Fibroblast of the conjunctiva (primary cell): ENCODE results near the gene SMAP1.
"Not testable (repeated sequence)": the region's sequence is repeated elsewhere in the genome, so short reads cannot be mapped to it uniquely, and the experiment has no call there.

Source experiments
- DNase-seq: peaks from one replicate; pipeline ENCODE4 v3.0.0-alpha.2; 2010; ENCODE audit warnings: low read depth

The SMAP1 gene

DNA sequence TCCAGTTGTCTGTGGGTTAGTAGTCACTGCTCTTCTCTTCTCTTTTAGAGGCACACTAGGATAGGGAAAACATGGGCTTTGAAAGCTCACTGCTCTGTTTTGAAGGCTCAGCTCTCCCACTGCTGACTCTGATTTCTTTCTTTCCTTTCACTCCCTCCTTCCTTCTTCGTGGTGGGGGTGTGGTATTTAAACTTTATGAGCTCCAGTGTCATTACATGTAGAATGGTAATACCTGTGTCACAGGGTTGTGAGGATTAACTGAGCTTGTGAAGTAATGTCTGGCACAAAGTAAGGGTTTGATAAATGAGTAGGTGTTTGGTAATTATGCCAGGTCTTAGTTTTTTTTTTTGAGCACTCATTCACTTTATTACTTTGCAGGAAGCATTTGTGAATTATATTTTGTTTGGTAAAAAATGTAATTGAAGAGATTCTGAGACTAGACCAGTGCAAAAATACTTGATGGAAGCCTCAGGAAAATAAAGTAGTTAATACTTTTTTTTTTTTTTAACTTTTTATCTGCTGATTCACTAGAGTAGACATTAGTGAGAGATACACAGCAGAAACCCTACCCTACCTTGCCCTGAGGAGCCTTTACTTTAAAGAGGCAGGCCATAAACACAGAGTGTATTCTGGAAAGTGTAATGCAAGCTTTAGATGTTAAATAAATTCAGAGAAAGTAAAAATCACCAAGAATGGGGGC is 17.3 kb downstream of the SMAP1 start:
- no peak for DNase-seq

DNA sequence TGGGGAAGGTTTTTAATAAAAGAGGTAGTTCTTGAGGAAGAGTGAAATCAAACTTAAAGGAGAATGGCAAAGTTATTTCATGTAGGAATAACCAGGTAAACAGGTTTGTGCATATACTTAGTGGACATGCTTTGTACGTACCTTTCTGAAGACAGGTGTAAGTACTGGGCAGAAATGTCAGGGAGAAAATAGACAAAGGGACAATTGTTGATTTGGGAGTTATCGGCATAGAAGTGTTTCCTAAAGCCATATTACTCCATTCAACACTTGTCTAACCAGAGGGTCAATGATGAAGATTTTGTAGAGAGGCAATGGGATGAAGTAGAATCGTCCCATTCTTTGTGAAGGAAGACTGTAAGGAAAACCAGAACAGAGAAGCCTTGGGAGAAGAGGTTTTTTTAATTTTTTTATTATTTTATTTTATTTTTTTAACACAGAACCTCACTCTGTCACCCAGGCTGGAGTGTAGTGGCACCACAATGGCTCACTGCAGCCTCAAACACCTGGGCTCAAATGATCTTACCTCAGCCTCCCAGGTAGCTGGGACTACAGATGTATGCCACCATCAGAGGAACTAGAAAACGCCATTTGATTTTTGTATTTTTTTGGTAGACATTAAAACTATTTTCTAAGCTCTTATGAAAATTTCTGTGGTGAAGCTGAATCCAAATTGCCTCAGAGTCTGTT is 18.0 kb downstream of the SMAP1 start:
- no peak for DNase-seq

DNA sequence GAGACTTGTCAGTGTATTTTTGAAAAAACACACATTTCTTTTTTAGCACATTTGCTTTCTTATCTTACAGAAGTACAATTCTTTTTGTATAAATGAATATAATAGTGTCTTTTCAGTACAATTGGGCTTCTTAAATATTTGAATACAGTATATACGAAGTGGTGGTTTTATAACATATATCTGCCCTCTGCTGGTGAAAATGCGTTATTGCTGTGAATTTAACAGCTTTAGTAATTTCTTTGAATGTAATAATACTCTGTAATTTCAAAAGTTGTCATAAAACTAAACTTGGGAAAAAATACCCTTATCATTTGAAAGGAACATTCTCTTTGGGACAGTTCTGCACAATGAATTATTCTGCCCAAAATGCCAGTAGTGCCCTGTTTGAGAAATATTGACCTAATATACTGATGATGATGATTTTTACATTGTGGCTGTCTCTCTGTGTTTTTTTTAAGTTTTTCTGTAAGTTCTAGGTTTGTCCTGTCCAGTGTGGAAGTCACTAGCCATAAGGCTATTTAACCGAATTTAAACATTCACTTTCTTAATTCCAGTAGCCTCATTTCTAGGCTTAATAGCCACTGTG is 19.0 kb downstream of the SMAP1 start:
- DNase-seq: no peak

DNA sequence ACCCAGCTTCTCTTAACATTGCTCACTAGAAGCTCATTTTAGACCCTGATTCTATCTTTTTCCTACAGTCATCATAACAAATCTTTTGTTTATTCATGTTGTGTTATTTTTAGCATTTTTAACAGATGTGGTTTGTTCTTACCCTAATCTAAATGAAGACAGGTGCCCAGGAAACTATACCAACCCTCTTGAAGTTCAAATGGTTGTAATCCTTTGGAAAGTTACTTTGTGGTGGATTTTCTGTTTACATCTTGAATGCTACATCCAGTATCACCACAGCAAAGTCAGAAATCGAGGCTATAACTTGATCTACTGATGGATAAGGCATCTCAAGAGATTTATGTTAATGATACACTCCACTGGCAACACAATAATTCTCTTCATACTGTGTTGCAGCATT is 26.2 kb downstream of the SMAP1 start:
- no peak for DNase-seq

DNA sequence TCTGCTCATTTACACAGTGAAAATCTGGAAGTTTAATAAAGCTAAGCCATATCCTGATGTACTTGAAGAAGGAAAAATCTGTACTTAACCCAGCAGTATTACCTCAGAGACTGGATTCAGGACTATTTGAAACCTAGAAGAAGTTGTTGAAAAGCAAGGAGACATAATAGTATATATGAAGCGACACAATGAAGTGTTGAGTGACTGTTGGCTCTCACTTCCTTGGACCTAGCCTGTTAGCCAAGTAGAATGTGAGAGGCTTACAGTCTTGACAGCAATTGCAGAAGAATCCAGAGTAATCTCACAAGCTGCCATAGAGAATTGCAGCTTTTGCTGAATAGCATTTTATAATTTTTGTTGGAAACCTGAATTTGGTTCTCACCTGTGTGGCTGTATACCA is 26.7 kb downstream of the SMAP1 start:
- no peak for DNase-seq

DNA sequence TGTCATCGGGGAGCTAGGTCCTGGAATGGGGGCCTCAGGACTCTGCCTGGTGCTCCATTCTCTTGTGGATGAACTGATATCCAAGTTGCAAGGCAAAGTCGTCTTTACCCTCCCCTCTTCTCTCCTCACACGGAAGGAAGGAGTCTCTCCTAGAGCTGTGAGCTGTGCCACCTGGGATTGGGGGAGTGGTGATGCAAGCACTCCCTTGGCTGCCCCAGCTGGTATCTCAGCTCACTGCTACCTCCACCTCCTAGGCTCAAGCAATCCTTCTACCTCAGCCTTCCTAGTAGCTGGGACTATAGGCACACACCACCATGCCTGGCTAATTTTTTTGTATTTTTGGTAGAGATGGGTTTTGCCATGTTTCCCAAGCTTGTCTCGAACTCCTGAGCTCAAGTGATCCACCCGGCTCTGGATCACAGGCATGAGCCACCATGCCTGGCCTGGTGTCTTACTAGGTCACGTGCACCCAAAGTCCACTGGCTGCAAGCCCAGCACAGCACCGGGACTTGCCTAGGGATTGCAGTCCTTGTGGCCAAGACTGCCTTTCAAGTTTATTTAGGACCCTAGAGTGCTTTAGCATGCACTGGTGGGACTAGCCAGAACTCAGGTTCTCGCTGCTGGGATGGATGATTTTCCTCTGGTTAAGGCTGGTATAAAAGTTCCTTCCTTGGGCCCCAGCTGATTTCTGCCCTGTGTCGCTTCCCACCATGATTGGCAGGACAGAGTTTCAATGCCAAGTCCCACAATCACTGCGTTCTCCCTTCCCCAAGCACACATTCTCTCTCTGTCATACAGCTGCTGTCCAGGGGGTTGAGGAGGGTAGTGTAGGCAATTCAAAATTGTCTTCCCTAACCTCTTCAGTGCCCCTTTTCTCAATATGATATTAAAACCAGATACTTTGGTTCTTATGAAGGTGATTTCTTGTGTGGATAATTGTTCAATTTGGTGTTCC is 33.5 kb downstream of the SMAP1 start:
- no peak for DNase-seq

DNA sequence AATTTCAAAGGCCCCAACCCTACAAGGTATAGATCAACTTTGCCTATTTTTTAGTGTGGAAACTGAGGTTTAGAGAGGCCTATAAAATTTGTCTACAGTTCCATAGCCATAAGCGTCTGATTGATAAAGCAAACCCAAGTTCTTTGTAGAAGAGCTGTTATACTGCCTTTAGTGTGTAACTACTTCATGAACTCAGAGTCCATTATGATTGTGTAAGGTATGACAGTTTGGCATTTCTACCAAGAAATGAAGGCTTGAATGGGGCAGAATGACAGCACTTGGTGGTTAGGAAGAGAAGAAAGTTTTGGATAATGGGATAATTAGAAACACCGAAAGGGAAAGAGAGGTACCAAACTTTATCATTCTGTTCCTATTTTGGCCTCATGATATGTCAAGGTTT is 38.1 kb downstream of the SMAP1 start:
- no peak for DNase-seq

DNA sequence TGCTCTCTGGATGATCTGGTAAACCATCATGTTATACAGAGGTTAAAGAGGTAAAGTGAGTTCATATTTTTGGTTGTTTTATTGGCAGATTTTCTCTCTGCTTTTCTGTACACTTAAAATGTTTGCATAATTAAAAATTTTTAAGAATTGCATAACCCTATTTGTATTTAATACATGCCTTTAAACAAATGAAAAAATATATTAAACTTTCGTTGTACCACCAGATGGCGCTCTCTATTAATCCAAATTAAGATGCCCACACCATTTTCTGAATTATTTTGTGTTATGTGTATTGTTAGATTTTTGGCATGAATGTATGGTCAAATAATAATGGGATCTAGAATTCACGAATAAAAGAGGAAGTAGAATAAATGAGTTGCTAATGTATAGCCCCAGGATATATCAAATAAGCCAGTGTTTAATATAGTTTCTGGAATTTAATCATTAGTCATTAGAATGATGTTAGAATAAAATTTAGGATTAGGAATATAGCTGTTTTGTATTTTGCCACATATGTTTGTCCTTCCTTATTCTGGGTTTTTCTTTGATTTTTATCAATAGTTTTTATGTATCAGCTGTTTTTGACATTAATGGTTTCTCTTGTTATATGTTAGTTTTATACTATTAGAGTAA is 38.9 kb downstream of the SMAP1 start:
- DNase-seq: peak; percentile 13

DNA sequence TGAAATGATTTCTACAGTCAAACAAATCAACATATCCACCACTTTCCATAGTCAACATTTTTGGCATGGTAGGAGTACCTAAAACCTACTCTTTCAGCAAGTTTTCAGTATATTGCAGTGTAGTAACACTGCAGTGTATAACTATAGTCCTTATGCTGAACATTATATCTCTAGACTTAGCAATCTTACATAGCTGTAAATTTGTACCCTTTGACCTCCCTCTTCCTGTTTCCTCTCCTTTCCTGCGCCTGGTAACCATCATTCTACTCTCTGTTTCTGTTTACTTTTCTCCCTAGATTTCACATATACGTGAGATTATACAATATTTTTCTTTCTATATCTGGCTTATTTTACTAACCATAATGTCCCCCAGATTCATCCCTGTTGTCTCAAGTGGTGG is 40.2 kb downstream of the SMAP1 start:
- DNase-seq: no peak

DNA sequence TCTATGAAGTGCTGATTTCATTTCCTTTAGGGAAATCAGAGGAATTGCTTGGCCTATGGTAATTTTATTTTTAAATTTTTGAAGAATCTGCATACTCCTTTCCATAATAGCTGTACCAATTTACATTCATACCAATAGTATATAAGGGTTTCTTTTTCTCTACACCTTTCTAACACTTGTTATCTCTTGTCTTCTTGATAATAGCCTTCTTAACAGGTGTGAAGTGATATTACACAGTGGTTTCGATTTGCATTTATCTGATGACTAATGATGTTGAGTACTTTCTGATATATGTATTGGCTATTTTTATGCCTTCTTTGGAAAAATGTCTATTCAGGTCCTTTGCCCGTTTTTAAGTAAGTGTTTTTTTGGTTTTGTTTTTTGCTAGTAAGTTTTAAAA is 40.8 kb downstream of the SMAP1 start:
- no peak for DNase-seq

DNA sequence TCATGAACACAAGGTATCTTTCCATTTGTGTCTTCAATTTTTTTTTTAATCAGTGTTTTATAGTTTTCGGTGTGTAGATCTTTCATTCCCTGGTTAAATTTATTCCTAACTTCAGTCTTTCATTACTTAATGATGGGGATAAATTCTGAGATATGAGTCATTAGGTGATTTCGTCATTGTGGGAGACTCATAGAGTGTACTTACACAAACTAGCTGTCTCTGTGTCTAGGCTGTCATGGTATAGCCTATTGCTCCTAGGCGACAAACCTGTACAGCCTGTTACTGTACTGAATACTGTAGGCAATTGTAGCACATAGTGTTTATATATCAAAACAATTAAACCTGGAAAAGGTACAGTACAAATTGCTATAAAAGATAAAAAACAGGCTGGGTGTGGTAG is 42.1 kb downstream of the SMAP1 start:
- peak; percentile 38 for DNase-seq

DNA sequence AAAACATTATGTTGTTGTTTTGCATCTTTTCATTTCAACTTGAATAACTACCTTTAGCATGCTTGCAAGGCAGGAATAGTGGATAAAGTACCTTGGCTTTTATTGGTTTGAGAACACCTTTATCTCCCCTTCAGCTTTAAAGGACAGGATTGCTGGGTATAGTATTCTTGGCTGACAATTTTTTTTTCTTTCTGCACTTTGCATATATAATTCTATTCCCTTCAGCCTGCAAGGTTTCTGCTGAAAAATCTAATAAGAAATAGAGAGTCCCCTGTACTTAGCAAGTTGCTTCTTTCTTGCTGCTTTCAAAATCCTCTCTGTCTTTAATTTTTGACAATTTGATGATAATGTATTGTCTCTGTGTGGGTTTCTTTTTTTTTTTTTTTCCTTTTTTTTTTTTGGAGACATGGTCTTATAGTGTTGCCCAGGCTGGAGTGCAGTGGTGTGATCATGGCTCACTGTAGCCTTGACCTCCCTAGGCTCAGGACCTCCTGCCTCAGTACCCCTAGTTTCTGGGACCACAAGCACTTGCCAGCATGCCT is 47.1 kb downstream of the SMAP1 start:
- DNase-seq: no peak

DNA sequence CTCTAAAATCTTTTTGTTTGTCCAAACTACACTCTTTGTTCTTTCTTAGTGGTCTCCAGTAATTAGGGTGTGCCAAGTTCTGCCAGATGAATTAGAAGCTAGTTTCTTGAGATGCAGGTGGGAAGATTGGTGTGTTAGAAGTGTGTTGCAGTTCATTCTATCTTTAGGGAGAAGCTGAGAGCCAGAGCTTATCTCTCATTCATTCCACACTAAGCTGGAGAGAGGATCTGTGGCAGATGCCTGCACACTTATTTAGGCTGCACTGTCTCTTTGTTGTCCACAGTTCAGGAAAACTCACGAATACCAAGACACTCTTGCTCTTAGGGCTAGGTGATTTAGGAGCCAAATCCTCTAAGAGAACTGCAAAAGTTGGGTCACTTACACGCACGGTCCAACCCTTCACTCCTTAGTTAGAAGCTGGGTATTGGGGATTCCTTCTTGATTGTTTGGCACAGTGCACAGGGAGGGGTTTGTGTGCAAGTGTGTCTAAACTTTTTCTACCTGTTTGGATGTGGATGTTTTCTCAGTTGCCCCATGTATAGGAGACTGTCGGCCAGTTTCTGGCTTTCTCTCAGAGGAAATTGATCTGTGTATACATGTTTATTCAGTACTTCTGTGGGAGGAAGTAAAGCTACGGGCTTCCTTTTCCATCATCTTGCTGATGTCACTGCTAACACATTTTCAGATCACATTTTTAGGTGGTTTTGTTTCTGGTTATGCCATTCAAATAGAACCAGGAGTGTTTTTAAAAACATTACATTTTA is 49.5 kb downstream of the SMAP1 start:
- no peak for DNase-seq

DNA sequence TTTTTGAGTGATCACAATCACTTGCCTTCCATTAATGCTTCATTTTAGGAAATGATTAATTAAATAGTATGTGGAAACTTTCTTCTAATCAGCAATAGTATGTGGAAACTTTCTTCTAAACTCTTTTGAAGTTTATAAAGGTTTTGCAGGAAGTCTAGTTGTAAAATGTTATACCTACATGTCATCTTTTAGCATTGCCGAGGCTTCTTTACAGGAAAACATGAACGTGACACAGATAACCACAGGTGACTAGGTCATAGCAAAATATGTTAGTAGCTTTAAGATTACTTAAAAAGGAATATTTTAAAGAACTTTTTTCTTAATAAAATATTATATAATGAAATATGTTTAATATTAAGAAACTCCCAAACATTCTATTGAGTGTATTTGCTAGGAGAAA is 56.8 kb downstream of the SMAP1 start:
- no peak for DNase-seq

DNA sequence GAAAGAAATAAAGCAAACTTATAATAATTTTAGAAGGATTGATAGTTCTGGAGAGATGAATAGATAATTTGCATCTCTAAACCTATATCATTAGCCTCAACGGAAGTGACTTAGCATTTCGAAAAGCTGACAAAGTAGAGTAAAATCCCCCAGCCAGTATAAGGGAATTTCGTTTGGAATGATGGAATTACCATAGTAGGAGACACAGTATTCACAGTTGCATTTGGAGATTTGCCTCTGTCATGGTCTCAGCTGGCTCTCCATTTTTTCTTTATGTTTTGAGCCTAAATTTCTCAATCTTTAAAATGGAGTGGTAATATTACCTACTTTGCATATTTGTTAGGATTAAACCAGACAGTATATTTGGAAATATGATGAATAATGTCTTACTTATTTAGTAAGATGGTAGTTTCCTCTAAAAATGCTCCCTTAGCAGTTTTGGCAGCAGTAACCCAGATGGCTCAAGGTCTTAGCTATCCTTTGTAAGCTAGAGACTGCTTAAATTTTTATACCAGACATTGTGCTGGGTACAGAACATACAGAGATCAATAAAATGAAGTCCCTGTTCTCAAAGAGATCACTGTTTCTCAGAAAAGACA is 58.2 kb downstream of the SMAP1 start:
- DNase-seq: no peak

DNA sequence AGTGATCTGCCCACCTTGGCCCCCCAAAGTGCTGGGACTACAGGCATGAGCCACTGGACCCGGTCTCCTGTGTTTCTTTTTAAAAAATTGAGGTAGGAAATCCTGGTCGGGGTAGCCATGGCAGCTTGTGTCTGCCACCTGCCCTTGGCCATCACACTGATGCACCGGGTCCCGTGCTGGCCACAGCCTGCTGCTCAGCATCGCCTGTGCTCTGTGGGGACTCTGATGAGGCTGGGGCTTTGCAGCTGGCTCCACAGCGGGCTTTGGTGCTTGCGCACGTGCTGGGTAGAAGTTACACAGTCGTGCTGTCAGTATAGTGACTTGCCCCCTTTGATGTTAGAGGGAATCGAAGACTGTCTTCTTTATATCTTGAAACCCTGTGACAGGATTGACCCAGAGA is 66.7 kb downstream of the SMAP1 start:
- DNase-seq: no peak

DNA sequence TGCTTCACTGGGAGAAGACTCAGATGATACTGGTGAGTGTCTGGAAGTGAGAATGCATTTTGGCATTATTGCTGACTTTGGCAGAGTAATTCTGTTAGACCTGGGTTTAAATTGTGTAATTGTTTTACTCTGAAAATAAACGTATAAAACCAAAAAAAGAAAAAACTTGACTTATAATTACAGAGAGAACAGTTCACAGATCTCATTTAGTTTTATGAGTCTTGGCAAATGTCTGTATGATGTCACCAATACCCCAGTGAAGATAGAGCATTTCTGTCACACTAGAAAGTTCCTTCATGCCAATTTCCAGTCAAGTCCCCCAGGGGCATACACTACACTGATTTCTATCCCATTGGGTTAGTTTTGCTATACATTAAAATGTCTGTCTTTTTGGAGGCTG is 67.3 kb downstream of the SMAP1 start:
- DNase-seq: no peak

DNA sequence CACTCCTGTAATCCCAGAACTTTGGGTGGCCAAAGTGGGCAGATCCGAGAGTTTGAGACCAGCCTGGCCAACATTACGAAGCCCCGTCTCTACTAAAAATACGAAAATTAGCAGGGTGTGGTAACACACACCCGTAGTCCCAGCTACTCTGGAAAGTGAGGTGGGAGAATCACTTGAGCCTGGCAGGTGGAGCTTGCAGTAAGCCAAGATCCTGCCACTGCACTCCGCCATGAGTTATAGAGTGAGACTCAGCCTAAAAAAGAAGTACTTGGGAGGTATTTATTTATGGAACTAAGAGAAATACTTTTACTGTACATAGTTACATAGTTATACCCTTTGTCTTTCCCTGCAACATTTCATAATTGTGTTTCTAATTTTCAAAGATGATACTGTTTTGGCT is 67.8 kb downstream of the SMAP1 start:
- DNase-seq: no peak

DNA sequence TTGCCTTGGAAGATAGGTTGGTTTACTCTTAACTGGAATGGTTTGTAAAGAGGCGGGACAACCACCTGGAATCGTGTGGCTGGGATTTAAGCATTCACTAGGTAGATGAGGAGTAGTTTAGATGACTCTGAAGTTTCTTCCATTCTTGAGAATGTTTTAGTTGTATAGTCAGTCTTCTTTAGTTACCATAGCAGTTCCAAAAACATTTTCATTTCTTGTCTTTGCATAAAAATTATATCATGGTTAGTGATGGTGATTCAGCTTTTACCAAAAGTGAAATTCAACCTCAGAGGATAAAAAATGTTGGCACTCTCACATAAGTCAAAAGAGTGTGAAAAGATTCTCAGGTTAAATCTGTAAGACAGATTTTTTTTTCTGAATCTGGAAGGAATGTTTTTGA is 70.3 kb downstream of the SMAP1 start:
- no peak for DNase-seq

DNA sequence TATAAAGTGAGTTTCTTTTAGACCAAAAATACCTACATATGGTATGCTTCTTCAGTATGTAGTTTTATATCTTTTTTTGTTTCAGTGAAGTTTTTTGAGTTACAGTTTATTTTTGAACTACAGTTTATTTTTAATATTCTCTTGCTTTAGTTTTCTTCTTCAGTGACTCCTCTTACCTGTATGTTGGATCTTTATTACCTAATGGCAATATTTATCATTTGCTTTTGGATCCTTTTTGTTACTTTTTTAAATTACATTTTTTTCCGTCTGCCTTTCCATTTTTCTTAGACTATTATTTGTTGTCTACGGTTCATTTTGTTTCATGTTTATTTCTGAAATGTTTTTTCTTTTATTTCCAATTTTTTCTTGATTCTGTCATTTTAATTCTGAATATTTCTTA is 71.9 kb downstream of the SMAP1 start:
- no peak for DNase-seq

DNA sequence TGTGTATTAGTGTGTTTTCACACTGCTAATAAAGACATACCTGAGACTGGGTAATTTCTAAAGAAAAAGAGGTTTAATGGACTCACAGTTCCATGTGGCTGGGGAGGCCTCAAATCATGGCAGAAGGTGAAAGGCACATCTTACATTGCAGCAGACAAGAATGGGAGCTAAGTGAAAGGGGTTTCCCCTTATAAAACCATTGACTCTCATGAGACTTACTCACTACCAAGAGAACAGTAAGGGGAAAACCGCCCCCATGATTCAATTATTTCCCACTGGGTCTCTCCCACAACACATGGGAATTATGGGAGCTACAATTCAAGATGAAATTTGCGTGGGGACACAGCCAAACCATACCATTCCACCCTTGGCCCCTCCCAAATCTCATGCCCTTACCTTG is 73.1 kb downstream of the SMAP1 start:
- DNase-seq: not testable (repeated sequence)
